ENCODE data around the gene ANKS1A. TPM values are rescaled to one million over a fixed set of nuclear protein-coding genes. Genes with fewer than 3 reads are reported as not detected.

The ANKS1A gene
- total RNA-seq, 2 donors from 2014 or later = 34.9 to 36.4 TPM

- no peaks in the 10 kb centered on the region for H3K9me3 Mint-ChIP-seq
- peaks cover 53% of the 10 kb centered on the region for H3K36me3 Mint-ChIP-seq (ENCODE audit: low read depth)
- Histone ChIP-seq H3K4me1 (ENCODE audit: control insufficient read depth, insufficient read depth, low read length) (no peaks in the 10 kb centered on the region), H3K4me3 (ENCODE audit: low read length) (no peak overlapping the region), H3K36me3 (ENCODE audit: control insufficient read depth, insufficient read depth, low read length) (peaks cover 47% of the 10 kb centered on the region), H3K9me3 (ENCODE audit: control insufficient read depth, low read length) (no peaks in the 10 kb centered on the region), H3K9ac (ENCODE audit: extremely low read depth, low read length, poor library complexity, severe bottlenecking) (no peak overlapping the region), H3K27me3 (ENCODE audit: control insufficient read depth, insufficient read depth, low read length, poor library complexity, severe bottlenecking) (no peaks in the 10 kb centered on the region), H3K27ac (ENCODE audit: low read depth, low read length) (no peak overlapping the region)
- H3K4me1 Mint-ChIP-seq = no peaks in the 10 kb centered on the region
- peak; percentile 70 for DNase-seq
- no peaks in the 10 kb centered on the region for H3K27me3 Mint-ChIP-seq (ENCODE audit: insufficient read depth)
- H3K4me3 Mint-ChIP-seq = no peak overlapping the region
- WGBS, 2 experiments (ENCODE audit: insufficient coverage in 1 of 2, insufficient read length in 1 of 2) = 95% methylated on average over 7 of the region's 7 CpGs
- TF ChIP-seq CTCF (conservative IDR thresholded peaks at IDR 0.05) = peak; percentile 59
- no peak overlapping the region for H3K27ac Mint-ChIP-seq
Observed at GRCh38 chr6:34858681-34859080, 30.4 kb upstream of the ANKS1A start.

GRCh38 chr6:34859951-34860350, 29.1 kb upstream of the ANKS1A start:
- H3K4me3 ChIP-seq (ENCODE audit: low read length) = no peak overlapping the region
- H3K27ac Mint-ChIP-seq = no peak overlapping the region
- H3K27me3 ChIP-seq (ENCODE audit: control insufficient read depth, insufficient read depth, low read length, poor library complexity, severe bottlenecking) = no peaks in the 10 kb centered on the region
- no peaks in the 10 kb centered on the region for H3K9me3 ChIP-seq (ENCODE audit: control insufficient read depth, low read length)
- H3K36me3 Mint-ChIP-seq (ENCODE audit: low read depth) = peaks cover 58% of the 10 kb centered on the region
- no peaks in the 10 kb centered on the region for H3K9me3 Mint-ChIP-seq
- no peaks in the 10 kb centered on the region for H3K27me3 Mint-ChIP-seq (ENCODE audit: insufficient read depth)
- H3K36me3 ChIP-seq (ENCODE audit: control insufficient read depth, insufficient read depth, low read length) = peaks cover 56% of the 10 kb centered on the region
- H3K9ac ChIP-seq (ENCODE audit: extremely low read depth, low read length, poor library complexity, severe bottlenecking) = no peak overlapping the region
- no peak overlapping the region for H3K27ac ChIP-seq (ENCODE audit: low read depth, low read length)
- TF ChIP-seq CTCF (conservative IDR thresholded peaks at IDR 0.05) = no peak
- no peaks in the 10 kb centered on the region for H3K4me1 ChIP-seq (ENCODE audit: control insufficient read depth, insufficient read depth, low read length)
- DNase-seq = no peak
- 94 to 98% methylated on average over 4 of the region's 4 CpGs for WGBS, 2 experiments (ENCODE audit: insufficient coverage in 1 of 2, insufficient read length in 1 of 2)
- H3K4me3 Mint-ChIP-seq = no peak overlapping the region
- H3K4me1 Mint-ChIP-seq = no peaks in the 10 kb centered on the region

GRCh38 chr6:34860776-34861175, 28.3 kb upstream of the ANKS1A start:
- H3K4me1 Mint-ChIP-seq = no peaks in the 10 kb centered on the region
- peaks cover 62% of the 10 kb centered on the region for H3K36me3 ChIP-seq (ENCODE audit: control insufficient read depth, insufficient read depth, low read length)
- 86 to 100% methylated on average over 1 of the region's 1 CpG for WGBS, 2 experiments (ENCODE audit: insufficient coverage in 1 of 2, insufficient read length in 1 of 2)

More at GRCh38 chr6:34860776-34861175, 28.3 kb upstream of the ANKS1A start:
- H3K27me3 Mint-ChIP-seq (ENCODE audit: insufficient read depth) = no peaks in the 10 kb centered on the region
- H3K36me3 Mint-ChIP-seq (ENCODE audit: low read depth) = peaks cover 59% of the 10 kb centered on the region
- H3K27ac Mint-ChIP-seq = no peak overlapping the region
- DNase-seq = no peak
- no peak overlapping the region for H3K9ac ChIP-seq (ENCODE audit: extremely low read depth, low read length, poor library complexity, severe bottlenecking)
- H3K27ac ChIP-seq (ENCODE audit: low read depth, low read length) = no peak overlapping the region
- no peaks in the 10 kb centered on the region for H3K27me3 ChIP-seq (ENCODE audit: control insufficient read depth, insufficient read depth, low read length, poor library complexity, severe bottlenecking)
- no peak for TF ChIP-seq CTCF (conservative IDR thresholded peaks at IDR 0.05)
- H3K4me3 Mint-ChIP-seq = no peak overlapping the region
- no peaks in the 10 kb centered on the region for H3K9me3 Mint-ChIP-seq
- H3K9me3 ChIP-seq (ENCODE audit: control insufficient read depth, low read length) = no peaks in the 10 kb centered on the region
- H3K4me3 ChIP-seq (ENCODE audit: low read length) = no peak overlapping the region
- H3K4me1 ChIP-seq (ENCODE audit: control insufficient read depth, insufficient read depth, low read length) = no peaks in the 10 kb centered on the region

All from endodermal cell (in vitro differentiated cells).